ENCODE data around the gene PTH1R.

PTH1R gene

GRCh38 chr3:46898321-46899150 is 21.0 kb downstream of the PTH1R start:
- DNase-seq (ENCODE audit: low spot score), result no peak

GRCh38 chr3:46899151-46900006 is 21.9 kb downstream of the PTH1R start:
- no peak for DNase-seq (ENCODE audit: low spot score)

DNA sequence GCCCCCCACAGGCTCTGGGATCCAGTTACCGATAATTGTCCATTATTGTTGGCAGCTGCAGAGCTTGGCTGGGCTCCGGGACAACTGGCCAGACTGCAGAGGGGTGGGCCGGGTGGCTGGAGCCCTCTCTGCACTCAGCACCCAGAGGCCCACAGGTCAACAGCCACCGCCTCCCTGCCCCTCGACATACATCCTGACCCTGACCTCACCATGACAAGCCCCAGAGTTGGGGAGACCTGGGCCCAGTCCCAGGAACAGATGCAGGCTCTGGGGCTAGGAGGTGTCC is 22.4 kb downstream of the PTH1R start:
- DNase-seq (ENCODE audit: low spot score), result peak; percentile 56

GRCh38 chr3:46900356-46900755 is 22.8 kb downstream of the PTH1R start:
- DNase-seq (ENCODE audit: low spot score), result no peak

- DNase-seq (ENCODE audit: low spot score), result no peak
These were observed 23.5 kb downstream of the PTH1R start for GRCh38 chr3:46901061-46901460.

DNA sequence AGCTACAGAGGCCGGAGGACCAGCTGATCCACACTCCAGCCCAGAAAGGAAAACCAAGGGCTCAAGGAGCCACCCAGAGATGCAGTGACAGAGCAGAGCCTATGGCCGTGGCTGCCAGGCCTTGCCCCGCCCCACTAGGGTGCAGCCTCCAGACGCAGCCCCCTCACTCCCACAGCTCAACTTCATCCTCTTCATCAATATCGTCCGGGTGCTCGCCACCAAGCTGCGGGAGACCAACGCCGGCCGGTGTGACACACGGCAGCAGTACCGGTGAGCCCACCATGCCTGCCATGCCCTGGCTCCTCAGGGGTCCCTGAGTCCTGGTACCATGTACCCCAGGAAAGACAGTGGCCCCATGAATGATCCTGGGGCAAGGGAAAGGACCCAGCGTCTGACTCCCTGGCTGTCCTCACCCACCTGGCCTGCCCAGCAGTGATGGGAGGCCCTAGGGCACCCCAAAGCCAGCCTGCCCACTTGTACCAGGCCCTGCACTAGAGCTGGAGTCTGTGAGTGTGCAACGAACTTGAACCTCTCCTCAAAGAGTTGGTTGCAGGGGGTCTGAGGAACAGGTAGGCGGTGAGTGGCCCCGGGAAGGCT is 24.2 kb downstream of the PTH1R start:
- no peak for DNase-seq (ENCODE audit: low spot score)

DNA sequence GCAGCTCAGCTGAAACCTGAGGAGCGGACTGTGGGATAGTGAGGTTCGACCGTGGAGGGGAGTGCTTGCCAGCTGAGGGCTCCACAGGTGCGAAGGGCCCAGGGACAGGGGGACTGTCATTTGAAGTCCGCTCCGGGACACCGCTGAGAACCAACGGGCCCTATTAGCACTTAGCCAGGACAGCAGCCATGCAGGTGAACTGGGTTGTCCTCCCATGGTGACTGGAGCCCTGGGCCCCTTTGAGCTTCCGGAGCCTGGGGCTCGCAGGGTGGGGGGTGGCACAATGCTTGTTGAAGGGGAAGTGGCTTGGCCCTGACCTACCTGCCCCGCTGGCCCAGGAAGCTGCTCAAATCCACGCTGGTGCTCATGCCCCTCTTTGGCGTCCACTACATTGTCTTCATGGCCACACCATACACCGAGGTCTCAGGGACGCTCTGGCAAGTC is 24.7 kb downstream of the PTH1R start:
- no peak for DNase-seq (ENCODE audit: low spot score)

DNA sequence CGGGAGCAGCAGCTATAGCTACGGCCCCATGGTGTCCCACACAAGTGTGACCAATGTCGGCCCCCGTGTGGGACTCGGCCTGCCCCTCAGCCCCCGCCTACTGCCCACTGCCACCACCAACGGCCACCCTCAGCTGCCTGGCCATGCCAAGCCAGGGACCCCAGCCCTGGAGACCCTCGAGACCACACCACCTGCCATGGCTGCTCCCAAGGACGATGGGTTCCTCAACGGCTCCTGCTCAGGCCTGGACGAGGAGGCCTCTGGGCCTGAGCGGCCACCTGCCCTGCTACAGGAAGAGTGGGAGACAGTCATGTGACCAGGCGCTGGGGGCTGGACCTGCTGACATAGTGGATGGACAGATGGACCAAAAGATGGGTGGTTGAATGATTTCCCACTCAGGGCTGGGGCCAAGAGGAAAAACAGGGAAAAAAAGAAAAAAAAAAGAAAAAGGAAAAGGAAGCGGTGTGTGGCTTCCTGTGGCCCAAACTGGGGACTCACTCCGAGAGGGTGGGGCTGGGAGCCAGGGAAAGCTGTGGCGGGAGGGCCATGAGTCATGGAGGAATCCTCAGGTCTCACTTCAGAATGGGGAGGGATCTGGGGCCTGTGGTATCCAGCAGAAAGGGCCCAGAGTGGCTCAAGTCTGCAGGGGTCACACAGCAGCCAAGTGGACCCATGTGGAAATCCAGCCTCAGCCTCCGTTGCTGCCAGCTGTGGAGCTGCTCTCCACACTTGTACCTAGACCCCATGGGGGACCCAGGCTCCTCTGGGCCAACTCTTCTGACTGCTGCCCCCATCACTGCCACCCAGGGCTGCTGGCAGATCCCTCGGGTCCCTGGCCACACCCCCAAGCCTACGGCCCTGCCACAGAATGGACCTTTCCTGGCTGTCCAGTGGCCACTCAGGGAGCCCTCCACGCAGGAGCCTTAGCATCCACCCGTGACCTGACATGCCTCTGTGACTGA is 26.1 kb downstream of the PTH1R start:
- no peak for DNase-seq (ENCODE audit: low spot score)

GRCh38 chr3:46904303-46905212 is 27.0 kb downstream of the PTH1R start:
- DNase-seq (ENCODE audit: low spot score), result no peak

DNA sequence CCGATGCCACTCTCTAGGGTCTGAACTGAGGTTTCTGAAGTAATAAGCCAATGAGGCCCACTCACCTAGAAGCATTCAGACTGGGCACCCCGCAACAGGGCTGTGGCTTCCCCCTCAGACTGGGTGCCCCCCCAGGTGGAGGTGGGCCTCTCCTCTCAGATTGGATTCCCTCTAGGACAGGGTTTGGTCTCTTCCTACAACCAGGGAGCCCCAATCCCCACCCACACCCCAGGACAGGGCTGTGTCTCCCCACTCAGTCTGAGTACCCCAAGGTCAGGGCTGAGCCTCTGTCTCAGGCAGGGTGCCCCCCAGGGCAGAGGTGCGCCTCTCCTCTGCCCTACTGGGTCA is 27.7 kb downstream of the PTH1R start:
- DNase-seq (ENCODE audit: low spot score), result no peak

DNA sequence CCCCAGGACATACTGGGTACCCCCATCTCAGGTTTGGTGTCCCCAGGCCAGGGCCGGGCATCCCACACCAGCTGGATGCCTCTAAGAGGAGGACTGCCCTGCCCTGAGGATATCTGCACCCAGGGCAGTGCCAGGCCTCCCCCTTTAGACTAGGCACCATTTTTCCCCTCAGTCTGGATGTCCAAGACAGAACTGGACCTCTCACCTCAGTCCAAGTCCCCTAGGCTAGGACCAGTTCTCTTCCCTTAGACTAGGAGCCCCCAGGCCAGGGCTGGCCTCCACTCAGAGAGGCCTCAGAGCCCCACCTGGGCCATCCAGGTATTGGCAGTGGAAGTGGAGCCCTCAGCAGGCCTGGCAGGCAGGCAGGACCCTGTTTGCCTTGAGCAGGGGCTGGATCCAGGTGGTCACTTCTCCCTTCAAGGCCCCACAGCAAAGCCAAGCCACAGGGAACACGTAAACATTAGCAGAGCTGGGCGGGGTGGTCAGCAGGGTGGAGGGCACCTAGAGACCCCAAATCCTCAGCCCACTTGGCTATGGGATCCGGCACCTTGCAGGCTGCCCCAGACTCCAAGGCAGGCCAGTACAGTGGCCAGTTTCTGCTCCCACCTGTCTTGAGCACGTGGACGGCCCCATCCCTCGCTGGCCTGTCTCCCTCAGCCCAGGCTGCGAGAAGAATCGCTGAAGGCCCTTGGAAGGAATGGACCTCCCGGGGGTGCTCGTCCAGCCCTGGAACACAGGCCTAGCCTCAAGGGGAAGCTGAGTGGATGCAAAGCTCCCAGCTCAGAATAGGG is 28.3 kb downstream of the PTH1R start:
- DNase-seq (ENCODE audit: low spot score), result no peak

DNA sequence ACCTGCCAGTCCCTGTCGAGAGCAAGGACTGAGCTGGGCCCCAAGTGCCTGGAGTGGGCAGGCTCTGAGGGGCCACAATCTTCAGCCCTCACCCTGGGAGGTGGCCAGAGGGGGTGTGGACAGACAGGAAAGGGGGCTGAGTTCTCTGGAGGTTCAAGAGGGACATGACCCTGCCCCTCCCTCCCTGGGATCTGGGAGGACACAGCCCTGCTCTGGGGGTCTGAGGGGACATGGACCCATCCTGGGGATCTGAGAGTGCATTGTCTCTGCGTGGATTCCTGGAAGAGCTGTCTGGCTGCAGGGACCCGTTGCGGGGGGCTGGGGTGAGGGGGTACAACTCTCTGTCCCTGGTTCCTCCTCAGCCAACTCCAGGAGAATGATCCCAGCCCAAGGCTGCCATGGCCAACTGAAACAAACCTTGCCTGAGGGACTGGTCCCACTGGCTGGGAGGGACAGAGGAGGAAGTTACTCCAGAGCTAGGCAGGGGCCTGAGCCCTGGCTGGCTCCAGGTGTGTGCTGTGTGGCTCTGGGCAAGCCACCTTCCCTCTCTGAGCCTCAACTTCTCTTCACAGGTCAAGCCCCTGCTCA is 29.0 kb downstream of the PTH1R start:
- DNase-seq (ENCODE audit: low spot score), result no peak

DNA sequence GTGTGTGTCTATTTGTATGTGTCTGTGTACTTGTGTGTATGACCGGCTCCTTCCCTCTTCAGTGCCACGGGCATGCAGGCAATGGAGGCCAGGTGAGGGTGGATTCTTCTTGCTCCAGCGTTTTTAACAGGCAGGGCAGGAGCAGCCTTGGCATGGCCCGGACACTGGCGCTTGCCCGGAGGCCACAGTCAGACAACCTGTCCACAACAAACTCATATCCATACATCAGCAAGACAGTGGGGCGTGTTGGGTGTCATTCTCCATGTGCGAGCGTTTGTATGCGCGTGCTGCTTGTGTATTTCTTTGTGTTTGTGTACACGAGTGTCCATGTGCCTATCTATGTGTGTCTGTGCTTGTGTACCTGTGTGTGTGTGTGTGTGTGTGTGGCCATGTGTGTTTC is 29.8 kb downstream of the PTH1R start:
- no peak for DNase-seq (ENCODE audit: low spot score)

- DNase-seq (ENCODE audit: low spot score), result no peak
These were observed 30.4 kb downstream of the PTH1R start for GRCh38 chr3:46907960-46908293.

DNA sequence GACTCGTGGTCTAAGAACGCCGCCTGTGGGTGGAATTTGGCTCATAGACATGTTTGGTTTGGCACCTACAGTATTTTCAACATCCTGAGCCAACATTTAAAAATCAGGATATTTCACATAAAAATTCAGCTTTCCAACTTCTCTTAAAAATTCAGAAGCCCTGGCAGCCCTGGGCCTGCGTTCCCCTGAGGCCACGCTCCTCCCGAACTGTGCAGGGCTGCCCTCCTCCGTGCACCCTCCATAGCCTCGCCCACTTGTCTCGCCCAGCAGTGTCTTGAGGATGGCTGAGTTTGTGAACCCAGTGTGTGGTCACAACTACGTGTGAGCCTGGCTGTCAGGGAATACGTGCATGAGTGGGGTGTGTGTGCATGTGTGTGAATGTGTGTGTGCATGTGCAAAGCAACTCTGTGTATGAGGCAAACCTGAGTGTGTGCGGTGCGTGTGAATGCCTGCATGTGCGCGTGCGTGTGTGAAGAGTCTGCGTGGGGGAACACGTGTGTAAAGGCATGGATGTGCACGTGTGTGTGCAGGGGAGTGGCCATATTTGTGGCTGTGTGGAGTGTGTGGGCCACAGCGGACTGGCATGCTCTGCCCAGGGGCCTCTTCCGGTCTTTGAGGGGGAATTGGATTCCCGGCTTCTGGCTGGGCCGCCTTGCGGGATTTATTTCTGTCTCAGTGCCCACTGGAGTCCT is 30.9 kb downstream of the PTH1R start:
- DNase-seq (ENCODE audit: low spot score), result no peak

- no peak for DNase-seq (ENCODE audit: low spot score)
These were observed 31.5 kb downstream of the PTH1R start for GRCh38 chr3:46908986-46909534.

GRCh38 chr3:46909535-46910161 is 32.1 kb downstream of the PTH1R start:
- DNase-seq (ENCODE audit: low spot score), result peak; percentile 84

All from SK-N-DZ (cell line).